GM12892 (cell line): ENCODE results near the gene OR6J1.
"Not testable (repeated sequence)": the region's sequence is repeated elsewhere in the genome, so short reads cannot be mapped to it uniquely, and the experiment has no call there.

Source experiments
- DNase-seq: peaks from one replicate; pipeline ENCODE4 v3.0.0; 2011; ENCODE audit not compliant: insufficient read length
- FAIRE-seq: peaks from 2 replicates; lab custom pipeline; 2011; peaks lifted over from hg19 to GRCh38; lab: Jason Lieb, UNC
- POLR2A ChIP-seq: IDR thresholded peaks from 2 replicates; pipeline ENCODE4 v1.6.1; 2011; ENCODE audit warnings: low read depth, low read length, control low read depth
- POLR2AphosphoS5 ChIP-seq: IDR thresholded peaks from 2 replicates; pipeline ENCODE4 v1.6.1; 2011; ENCODE audit warnings: low read depth, low read length, control low read depth
- TAF1 ChIP-seq: IDR thresholded peaks from 2 replicates; pipeline ENCODE4 v1.6.1; 2011; ENCODE audit warnings: low read depth, mild to moderate bottlenecking, control low read depth, low read length, borderline replicate concordance

OR6J1 gene

DNA sequence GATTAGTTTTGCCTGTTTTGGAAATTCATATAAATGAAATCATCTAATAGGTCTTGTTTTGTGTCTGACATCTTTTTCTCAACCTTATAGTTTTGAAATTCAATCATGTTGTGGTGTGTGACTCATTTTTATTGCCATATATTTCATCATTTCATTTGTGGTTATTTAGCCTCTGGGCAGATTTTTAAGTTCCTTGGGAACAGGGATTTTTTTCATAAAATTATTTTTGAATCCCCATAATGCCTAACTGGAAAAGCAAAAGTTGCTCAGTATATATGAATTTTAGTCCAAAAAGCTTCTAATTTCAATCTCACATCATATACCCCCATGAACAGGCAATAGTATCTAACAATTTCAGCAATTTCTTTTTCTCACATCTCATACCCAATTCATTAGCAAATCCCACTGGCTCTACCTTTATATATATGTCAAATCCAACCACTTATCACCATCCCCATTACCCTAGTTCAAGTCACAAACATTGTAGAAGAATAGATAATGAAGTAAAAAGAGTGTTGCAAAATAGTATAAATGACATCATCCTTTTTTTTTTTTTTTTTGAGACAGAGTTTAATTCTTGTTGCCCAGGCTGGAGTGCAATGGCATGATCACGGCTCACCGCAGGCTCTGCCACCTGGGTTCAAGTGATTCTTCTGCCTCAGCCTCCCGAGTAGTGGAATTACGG lies 2.6 kb upstream of the OR6J1 start:
- DNase-seq (no peak), FAIRE-seq (no peak)
- TF ChIP-seq TAF1 (no peak), POLR2AphosphoS5 (no peak), POLR2A (no peak)

DNA sequence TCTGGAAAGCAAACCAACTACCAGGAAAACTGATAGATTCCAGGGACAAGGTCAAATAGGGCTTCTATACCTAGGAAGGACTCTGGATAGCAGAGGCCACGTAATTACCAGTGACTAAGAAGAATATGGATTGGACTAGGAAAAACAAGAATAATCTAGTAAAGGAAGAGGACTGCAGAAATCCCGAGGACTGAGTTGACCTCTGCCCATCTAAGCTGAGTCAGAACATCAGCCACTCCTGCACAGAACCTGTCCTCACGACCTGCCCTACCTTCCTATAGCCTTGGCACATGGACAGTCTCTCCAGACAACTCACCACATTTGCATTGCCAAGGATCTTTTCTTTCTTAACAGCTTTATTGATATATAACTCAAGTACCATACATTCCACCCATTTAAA lies 2.3 kb downstream of the OR6J1 start:
- DNase-seq: no peak
- TF ChIP-seq POLR2A (no peak), TAF1 (no peak), POLR2AphosphoS5 (no peak)
- no peak for FAIRE-seq

- FAIRE-seq (no peak), DNase-seq (no peak)
- TF ChIP-seq TAF1 (no peak), POLR2AphosphoS5 (no peak), POLR2A (no peak)
Measured at GRCh38 chr14:22640192-22640591, 4.0 kb downstream of the OR6J1 start.

DNA sequence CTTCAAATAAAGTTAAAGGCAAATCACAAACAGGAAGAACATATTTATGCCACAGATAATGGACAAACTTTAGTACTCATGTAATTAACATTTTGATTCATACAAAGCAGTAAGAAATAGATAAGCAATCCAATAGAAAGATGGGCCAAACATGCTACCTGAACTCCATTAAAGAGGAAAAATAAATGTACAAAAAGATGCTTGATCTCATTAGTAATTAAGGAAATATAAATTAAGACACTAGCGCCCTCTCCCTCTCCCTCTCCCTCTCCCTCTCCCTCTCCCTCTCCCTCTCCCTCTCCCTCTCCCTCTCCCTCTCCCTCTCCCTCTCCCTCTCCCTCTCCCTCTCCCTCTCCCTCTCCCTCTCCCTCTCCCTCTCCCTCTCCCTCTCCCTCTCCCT lies 8.2 kb downstream of the OR6J1 start:
- FAIRE-seq, DNase-seq: not testable (repeated sequence)

- TF ChIP-seq POLR2AphosphoS5: no peak
- TF ChIP-seq TAF1: no peak
- no peak for TF ChIP-seq POLR2A
- DNase-seq (no peak), FAIRE-seq (no peak)
Measured at GRCh38 chr14:22634233-22634900, 9.8 kb downstream of the OR6J1 start.

- DNase-seq (no peak), FAIRE-seq (no peak)
- no peak for TF ChIP-seq POLR2A
- no peak for TF ChIP-seq POLR2AphosphoS5
- no peak for TF ChIP-seq TAF1
Measured at GRCh38 chr14:22630486-22630885, 13.7 kb downstream of the OR6J1 start.

DNA sequence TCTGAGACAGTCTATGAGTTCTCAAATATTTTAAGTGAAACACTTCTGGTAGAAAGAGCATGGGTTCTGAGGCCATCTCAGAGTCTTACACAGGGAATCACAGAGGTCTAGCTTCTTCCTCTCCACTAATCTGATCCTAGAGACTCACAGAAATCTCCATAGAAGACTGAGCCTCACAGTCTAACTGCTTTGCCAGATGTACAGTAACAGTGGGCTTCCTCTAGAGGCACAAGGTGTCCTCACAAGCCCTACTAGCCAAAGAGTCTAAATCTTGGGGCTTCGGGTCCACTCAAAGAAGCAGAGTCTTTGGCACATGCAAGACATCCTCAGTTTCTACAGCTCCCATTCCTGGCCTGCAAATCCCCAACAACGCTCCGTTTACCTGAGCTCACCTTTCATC lies 14.1 kb downstream of the OR6J1 start:
- DNase-seq (no peak), FAIRE-seq (no peak)
- TF ChIP-seq TAF1: no peak
- TF ChIP-seq POLR2A: no peak
- no peak for TF ChIP-seq POLR2AphosphoS5

DNA sequence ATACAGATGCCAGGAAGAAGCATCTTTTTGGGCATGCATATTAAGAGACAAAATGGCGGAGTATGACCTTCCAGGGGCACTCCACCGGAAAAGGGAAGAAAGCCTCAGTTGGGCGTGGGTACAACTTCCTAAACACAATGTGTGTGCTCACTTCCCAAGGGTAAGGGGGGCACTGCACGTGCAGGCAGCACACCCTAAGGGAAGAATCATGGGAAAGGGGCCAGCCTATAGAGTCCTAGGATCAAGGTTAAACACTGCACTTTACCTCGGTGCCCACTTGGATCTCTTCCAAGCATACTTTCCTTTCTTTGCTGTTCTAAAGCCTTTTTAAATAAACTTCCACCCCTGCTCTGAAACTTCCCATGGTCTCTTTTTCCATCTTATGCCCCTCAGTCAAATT lies 14.8 kb downstream of the OR6J1 start:
- DNase-seq (no peak), FAIRE-seq (no peak)
- TF ChIP-seq POLR2AphosphoS5 (no peak), TAF1 (no peak), POLR2A (no peak)

DNA sequence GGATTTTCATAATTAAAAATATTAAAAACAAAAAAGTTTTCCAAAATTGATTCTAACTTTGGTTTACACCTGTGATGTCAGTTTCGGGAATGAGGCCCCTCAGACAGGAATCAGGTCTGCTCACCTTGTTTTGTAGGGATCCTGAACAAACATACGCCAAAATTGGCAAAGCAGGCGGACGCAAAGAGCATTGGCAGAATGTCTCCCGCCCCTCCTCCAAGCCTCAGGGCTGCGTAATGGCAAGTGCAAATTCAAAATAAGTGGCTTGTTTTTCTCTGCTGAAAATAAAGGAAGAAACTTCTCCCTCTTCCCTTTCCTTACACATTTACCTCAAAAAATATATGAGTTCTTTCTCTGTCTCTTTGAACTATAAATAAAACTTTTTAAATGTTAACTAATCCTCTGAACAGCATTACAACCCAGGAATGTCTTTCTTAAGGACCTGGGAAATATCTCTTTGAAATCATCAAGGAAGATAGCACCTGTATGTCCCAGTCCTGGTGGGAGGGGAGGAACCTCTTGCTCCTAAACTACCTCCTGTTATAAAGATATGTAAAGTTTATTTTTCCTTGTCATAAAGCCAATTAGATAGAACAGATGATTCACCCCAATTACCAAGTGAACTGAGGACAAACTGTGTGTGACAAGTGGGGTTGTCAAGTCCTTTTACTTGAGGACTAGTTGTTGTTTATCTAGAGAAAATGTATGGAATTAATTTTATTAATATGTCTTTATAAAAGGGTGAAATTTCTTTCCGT lies 16.5 kb downstream of the OR6J1 start:
- TF ChIP-seq POLR2A: no peak
- no peak for TF ChIP-seq TAF1
- no peak for TF ChIP-seq POLR2AphosphoS5
- DNase-seq: no peak
- no peak for FAIRE-seq

DNA sequence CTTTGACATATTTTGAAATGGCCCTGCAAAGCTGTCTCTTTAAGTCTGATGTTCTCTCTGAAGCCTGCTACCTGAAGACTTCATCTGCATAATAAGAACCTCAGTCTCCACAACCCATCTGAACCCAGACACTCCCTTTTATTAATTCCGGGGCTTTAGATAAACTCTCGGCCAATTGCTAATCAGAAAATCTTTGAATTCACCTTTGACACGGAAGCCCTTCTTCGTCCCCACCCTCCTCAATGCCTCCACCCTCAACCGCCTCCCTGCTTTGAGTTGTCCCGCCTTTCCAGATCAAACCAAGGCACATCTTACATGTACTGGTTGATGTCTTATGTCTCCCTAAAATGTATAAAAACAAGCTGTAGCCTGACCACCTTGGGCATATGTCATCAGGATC lies 17.6 kb downstream of the OR6J1 start:
- TF ChIP-seq POLR2AphosphoS5 (no peak), POLR2A (no peak), TAF1 (no peak)
- no peak for FAIRE-seq
- DNase-seq: no peak

- TF ChIP-seq POLR2A (no peak), TAF1 (no peak), POLR2AphosphoS5 (no peak)
- FAIRE-seq: no peak
- no peak for DNase-seq
Measured at GRCh38 chr14:22623047-22623446, 21.1 kb downstream of the OR6J1 start.
